Caco-2 (cell line): ENCODE measurements around the gene SPATS2L. TPM values are rescaled to one million over a fixed set of nuclear protein-coding genes. Genes with fewer than 3 reads are reported as not detected.

Experiments
- BruUV-seq: library from RNA; stranded (reverse); fragments of 400-500 nt; replicated peaks from 2 replicates; lab custom pipeline; 2021; lab: Mats Ljungman, UMichigan
- CTCF ChIA-PET: fragments of 300-600 bp; sonication (Branson Sonifier 250); formaldehyde crosslinking; loops from one replicate; lab custom pipeline; 2022; ENCODE audit warnings: antibody characterized with exemption; lab: Charles Lee
- POLR2A ChIA-PET: fragments of 300-600 bp; sonication (Branson Sonifier 250); formaldehyde crosslinking; loops from one replicate; lab custom pipeline; 2022; ENCODE audit warnings: antibody characterized with exemption; lab: Charles Lee
- DNase-seq, 2 experiments: peaks; one replicate each; pipeline versions ENCODE4 v3.0.0 to v3.0.0-alpha.2; 2020 to 2022
- H3K27me3 ChIP-seq: replicated peaks from 2 replicates; pipeline ENCODE4 v1.6.0; 2011; ENCODE audit warnings: low read length; ENCODE audit not compliant: control insufficient read depth, insufficient read depth
- H3K36me3 ChIP-seq: 2 replicates; pipeline ENCODE4 v1.5.1; 2011; ENCODE audit warnings: low read length; ENCODE audit not compliant: control insufficient read depth, insufficient read depth
- H3K4me1 ChIP-seq: fragments of 250-450 bp; sonication (Bioruptor Pico); 2 replicates; pipeline ENCODE4 v1.5.1; 2020; ENCODE audit warnings: mild to moderate bottlenecking
- H3K4me3 ChIP-seq: 2 replicates; pipeline ENCODE4 v1.5.1; 2011; ENCODE audit warnings: low read depth, mild to moderate bottlenecking, control low read depth, low read length
- H3K9me3 ChIP-seq: fragments of 250-450 bp; sonication (Bioruptor Pico); 2 replicates; pipeline ENCODE4 v1.5.1; 2020; ENCODE audit warnings: mild to moderate bottlenecking, moderate library complexity
- H3K27ac Mint-ChIP-seq: one replicate; pipeline ENCODE4 v1.8.0; 2022; ENCODE audit warnings: mixed read lengths; ENCODE audit not compliant: unreplicated experiment
- H3K27me3 Mint-ChIP-seq: one replicate; pipeline ENCODE4 v1.8.0; 2022; ENCODE audit warnings: mixed read lengths; ENCODE audit not compliant: insufficient read depth, unreplicated experiment
- H3K36me3 Mint-ChIP-seq: one replicate; pipeline ENCODE4 v1.8.0; 2022; ENCODE audit warnings: mild to moderate bottlenecking, mixed read lengths; ENCODE audit not compliant: insufficient read depth, unreplicated experiment
- H3K4me1 Mint-ChIP-seq: one replicate; pipeline ENCODE4 v1.8.0; 2022; ENCODE audit warnings: low read depth, mixed read lengths; ENCODE audit not compliant: unreplicated experiment
- H3K4me3 Mint-ChIP-seq: one replicate; pipeline ENCODE4 v1.8.0; 2022; ENCODE audit warnings: mild to moderate bottlenecking, moderate library complexity, mixed read lengths; ENCODE audit not compliant: unreplicated experiment
- H3K9me3 Mint-ChIP-seq: one replicate; pipeline ENCODE4 v1.8.0; 2022; ENCODE audit warnings: mixed read lengths; ENCODE audit not compliant: unreplicated experiment
- CTCF ChIP-seq, 2 experiments: fragments of 200-600 bp in 1 of 2; IDR thresholded peaks; 1 replicate in 1 of 2; 2 replicates in 1 of 2; pipeline versions ENCODE4 v1.5.1 to v1.8.0; 2011 to 2022; ENCODE audit warnings: antibody characterized with exemption in 1 of 2, control low read depth in 1 of 2, inconsistent platforms in 1 of 2, low read depth in 1 of 2, low read length in 1 of 2, mild to moderate bottlenecking in 1 of 2, moderate library complexity in 1 of 2; ENCODE audit not compliant: insufficient read depth in 1 of 2, severe bottlenecking in 1 of 2, unreplicated experiment in 1 of 2
- intact Hi-C: fragments of 100-400 bp; cut with micrococcal nuclease; formaldehyde crosslinking; loops from one replicate; pipeline ENCODE4 v1.10.0; 2022; ENCODE audit not compliant: unreplicated experiment
- total RNA-seq: library from RNA; stranded (reverse); gene quantifications from 2 replicates; pipeline ENCODE4 v1.2.3, GENCODE V29; 2022

The SPATS2L gene
- total RNA-seq, 1 experiment from 2014 or later, result 196 TPM

DNA sequence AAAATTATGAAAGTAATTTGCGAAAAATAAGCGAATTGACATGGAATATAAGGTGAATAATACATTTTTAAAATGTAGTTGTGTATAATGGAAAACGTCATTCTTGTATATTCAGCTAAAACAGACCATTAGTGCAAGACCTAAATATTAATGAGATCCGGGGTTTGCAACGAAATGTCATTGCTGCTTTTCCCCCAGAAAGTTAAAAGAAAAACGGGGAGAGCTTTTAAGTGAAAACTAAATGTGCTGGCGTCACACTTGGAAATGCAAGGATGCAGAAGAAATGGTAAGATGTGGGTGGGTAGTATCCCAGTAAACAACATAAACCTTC lies 219.0 kb downstream of the SPATS2L start:
- peaks cover 15% of the 10 kb centered on the region; the same call in 1 of the 2 replicates for H3K4me1 ChIP-seq
- Mint-ChIP-seq H3K9me3 (no peaks in the 10 kb centered on the region), H3K4me3 (peak overlapping the region; percentile 84), H3K4me1 (peaks cover 20% of the 10 kb centered on the region), H3K27ac (no peak overlapping the region), H3K27me3 (no peaks in the 10 kb centered on the region), H3K36me3 (peaks cover 5% of the 10 kb centered on the region)
- intact Hi-C loops, result no loop called here
- peak overlapping the region; percentile 67 for H3K4me3 ChIP-seq
- DNase-seq, result no peak
- ChIA-PET CTCF (interaction anchor here (0.6 kb wide), 1 partner anchor 44 kb away, joined by 3 read pairs; no protein-coding TSS in a partner anchor), POLR2A (no interaction called here)
- TF ChIP-seq CTCF (IDR thresholded peaks at IDR 0.05; ENCODE audit: insufficient read depth in 1 of 2, low read depth in 1 of 2, low read length in 1 of 2, severe bottlenecking in 1 of 2, unreplicated experiment in 1 of 2), result no peak
- H3K27me3 ChIP-seq, result no peaks in the 10 kb centered on the region
- BruUV-seq, result no TSS peak
- no peaks in the 10 kb centered on the region for H3K9me3 ChIP-seq
- no peaks in the 10 kb centered on the region for H3K36me3 ChIP-seq

GRCh38 chr2:200525882-200526651 lies 219.6 kb downstream of the SPATS2L start, which contains the start of gene SGO2:
TSS of gene SGO2 (plus strand) at chr2:200526207. CDS start at chr2:200532976, 6,769 bp downstream.
- ChIA-PET POLR2A (no interaction called here), CTCF (interaction anchor here (0.6 to 1.6 kb wide), 2 partner anchors 42 to 45 kb away, joined by 3 to 7 read pairs; no protein-coding TSS in a partner anchor)
- Histone ChIP-seq H3K4me1 (peaks cover 15% of the 10 kb centered on the region; the same call in 1 of the 2 replicates), H3K4me3 (peak within 1 kb of the TSS; percentile 67), H3K36me3 (no peaks in the 10 kb centered on the region), H3K9me3 (no peaks in the 10 kb centered on the region), H3K27me3 (no peaks in the 10 kb centered on the region)
- peak; percentile 97 for DNase-seq
- BruUV-seq, result TSS peak; percentile 69
- H3K36me3 Mint-ChIP-seq, result peaks cover 5% of the 10 kb centered on the region
- H3K4me3 Mint-ChIP-seq, result peak within 1 kb of the TSS; percentile 84
- H3K9me3 Mint-ChIP-seq, result no peaks in the 10 kb centered on the region
- no peak for TF ChIP-seq CTCF (IDR thresholded peaks at IDR 0.05; ENCODE audit: insufficient read depth in 1 of 2, low read depth in 1 of 2, low read length in 1 of 2, severe bottlenecking in 1 of 2, unreplicated experiment in 1 of 2)
- H3K27ac Mint-ChIP-seq, result peak within 1 kb of the TSS; percentile 89
- H3K27me3 Mint-ChIP-seq, result no peaks in the 10 kb centered on the region
- intact Hi-C loops, result loop anchor here (1.0 to 2.0 kb wide), 4 partner anchors 16 to 553 kb away; partner anchors contain the start of genes KCTD18, NIF3L1 and PPIL3
- peaks cover 20% of the 10 kb centered on the region for H3K4me1 Mint-ChIP-seq

DNA sequence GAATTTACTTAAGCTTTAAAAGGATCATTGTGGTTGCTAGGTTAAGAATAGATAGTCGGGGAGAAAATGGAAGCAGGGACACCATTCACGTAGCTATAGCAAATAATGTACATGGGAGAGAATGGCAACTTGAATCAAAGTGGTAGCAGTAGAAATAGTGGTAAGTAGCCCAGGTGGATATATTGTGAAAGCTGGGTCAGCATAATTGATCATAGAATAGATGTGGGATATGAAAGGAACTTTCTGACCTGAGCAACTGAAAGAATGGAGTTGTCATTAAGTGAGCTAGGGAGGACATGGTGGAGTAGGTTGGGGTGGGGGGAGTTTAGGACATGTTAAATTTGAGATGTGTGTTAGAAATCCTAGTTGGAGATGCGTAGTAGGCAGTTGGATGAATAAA lies 221.7 kb downstream of the SPATS2L start:
- Histone ChIP-seq H3K9me3 (no peaks in the 10 kb centered on the region), H3K4me3 (no peak overlapping the region), H3K27me3 (no peaks in the 10 kb centered on the region), H3K36me3 (no peaks in the 10 kb centered on the region), H3K4me1 (peaks cover 15% of the 10 kb centered on the region; the same call in 1 of the 2 replicates)
- peaks cover 5% of the 10 kb centered on the region for H3K36me3 Mint-ChIP-seq
- no peaks in the 10 kb centered on the region for H3K27me3 Mint-ChIP-seq
- H3K27ac Mint-ChIP-seq, result no peak overlapping the region
- no peaks in the 10 kb centered on the region for H3K9me3 Mint-ChIP-seq
- no peak for TF ChIP-seq CTCF (IDR thresholded peaks at IDR 0.05; ENCODE audit: insufficient read depth in 1 of 2, low read depth in 1 of 2, low read length in 1 of 2, severe bottlenecking in 1 of 2, unreplicated experiment in 1 of 2)
- H3K4me3 Mint-ChIP-seq, result no peak overlapping the region
- intact Hi-C loops, result no loop called here
- POLR2A ChIA-PET, result no interaction called here
- BruUV-seq, result no TSS peak
- CTCF ChIA-PET, result no interaction called here
- H3K4me1 Mint-ChIP-seq, result peaks cover 20% of the 10 kb centered on the region
- DNase-seq, result no peak

Other genes starting within 250 kb of the SPATS2L start
- 8.6 and 9.3 TPM in 2 replicates for gene KCTD18, start 203.4 kb downstream of the SPATS2L start, total RNA-seq
- 20.1 and 21.3 TPM in 2 replicates for gene SGO2, start 219.5 kb downstream of the SPATS2L start, total RNA-seq